Upper lobe of left lung (tissue), 6 donors: ENCODE data around the gene MKNK1. TPM values are rescaled to one million over a fixed set of nuclear protein-coding genes. Genes with fewer than 3 reads are reported as not detected.
A peak's percentile ranks its signal among the peaks of the same experiment; 100 is the strongest.

Source experiments
- ATAC-seq, 2 donors: fragments of 200-7000 bp; cut with Tn5 transposase; one replicate each; pipeline ENCODE4 v1.9.1; 2022; ENCODE audit warnings: mild to moderate bottlenecking in 2 of 2, moderate library complexity in 2 of 2; ENCODE audit not compliant: low FRiP score in 2 of 2
- DNase-seq, 2 donors: peaks; one replicate each; pipeline ENCODE4 v3.0.0-alpha.2; 2019 to 2020
- H3K27ac ChIP-seq, 4 donors: fragments of 200-600 bp; sonication (generic); one replicate each; pipeline ENCODE4 v1.5.1; 2016 to 2019
- H3K27me3 ChIP-seq, 4 donors: fragments of 200-600 bp; sonication (generic); one replicate each; pipeline ENCODE4 v1.5.1; 2017 to 2019
- H3K36me3 ChIP-seq, 4 donors: fragments of 200-600 bp; sonication (generic); one replicate each; pipeline ENCODE4 v1.5.1; 2016 to 2019
- H3K4me1 ChIP-seq, 4 donors: fragments of 200-600 bp; sonication (generic); one replicate each; pipeline ENCODE4 v1.5.1; 2018 to 2019
- H3K4me3 ChIP-seq, 4 donors: fragments of 200-600 bp; sonication (generic); one replicate each; pipeline ENCODE4 v1.5.1; 2017 to 2019; ENCODE audit warnings: mild to moderate bottlenecking in 2 of 4, moderate library complexity in 1 of 4
- H3K9me3 ChIP-seq, 4 donors: fragments of 200-600 bp; sonication (generic); one replicate each; pipeline ENCODE4 v1.5.1; 2018 to 2019
- EP300 ChIP-seq, 4 donors: sonication (generic); formaldehyde crosslinking; IDR thresholded peaks; one replicate each; pipeline ENCODE4 v1.5.1; 2017; ENCODE audit warnings: antibody characterized with exemption in 4 of 4, control low read depth in 2 of 4
- POLR2A ChIP-seq, 4 donors: fragments of 450-650 bp; IDR thresholded peaks; one replicate each; pipeline ENCODE4 v1.5.1; 2016 to 2017; ENCODE audit warnings: antibody characterized with exemption in 4 of 4, mild to moderate bottlenecking in 2 of 4
- POLR2AphosphoS5 ChIP-seq, 2 donors: sonication (generic); formaldehyde crosslinking; IDR thresholded peaks; one replicate each; pipeline ENCODE4 v1.5.1; 2017; ENCODE audit warnings: antibody characterized with exemption in 2 of 2
- WGBS, 2 donors: methylation state at CpG; one replicate each; pipeline ENCODE4 v1.1.5; 2017 to 2018; 5-methylcytosine and 5-hydroxymethylcytosine counted together
- total RNA-seq, 6 donors: library from RNA; depleted of rRNA in 4 of 6; stranded (reverse); fragments of >200 nt in 4 of 6; gene quantifications; one replicate each; pipeline versions ENCODE4 v1.1.0 to v1.2.1, GENCODE V29; 2016 to 2021
- TF ChIP-seq, protein P1 (sequence below), 6 experiments: fragments of 450-650 bp in 4 of 6; fragments of 200-600 bp in 2 of 6; sonication (generic) in 2 of 6; IDR thresholded peaks; one replicate each; pipeline ENCODE4 v1.5.1; 2016 to 2019; ENCODE audit warnings: antibody characterized with exemption in 6 of 6
- donor health status: DM: no; HTN: no; CAD: no; lungs with moderate emphysema.
- donor health status: DM: no; HTN: yes; CAD: no; lungs with severe emphysema.

Gene MKNK1
- total RNA-seq, 6 donors from 2014 or later: 45.7 to 174 (median 62.2) TPM

DNA sequence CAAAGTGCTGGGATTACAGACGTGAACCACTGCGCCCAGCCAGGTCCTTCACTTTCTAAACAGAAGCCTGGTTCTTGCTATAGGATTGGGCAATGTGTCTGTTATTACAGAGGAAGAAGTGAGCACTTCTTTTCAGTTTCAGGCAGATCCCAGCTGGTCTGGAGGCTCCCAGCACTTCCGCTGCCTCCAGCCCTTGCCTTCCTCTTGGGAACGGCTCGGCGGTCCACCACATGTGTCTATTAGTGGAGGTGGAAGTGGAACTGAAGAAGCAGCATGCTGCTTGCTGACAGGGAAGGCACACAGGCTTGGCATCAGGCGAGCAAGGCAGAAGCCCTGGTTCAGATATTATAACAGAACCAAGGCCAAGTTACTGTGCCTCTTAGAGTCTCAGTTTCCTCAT is 17.0 kb downstream of the MKNK1 start:
- ATAC-seq (peak in 1 of 2 donors; percentile 87), DNase-seq (peak in 1 of 2 donors; percentile 66)
- WGBS, 2 donors: 68 to 86% methylated on average over 6 to 7 of the region's 7 CpGs
- peaks cover 0 to 15% (median 6%) of the 10 kb centered on the region in 4 donors for H3K4me1 ChIP-seq
- H3K36me3 ChIP-seq: peaks cover 3 to 79% (median 58%) of the 10 kb centered on the region in 4 donors
- H3K9me3 ChIP-seq: no peaks in the 10 kb centered on the region
- no peak overlapping the region for H3K4me3 ChIP-seq
- H3K27ac ChIP-seq: peak overlapping the region in 2 of 4 donors; percentile 22 to 44
- TF ChIP-seq POLR2A (IDR thresholded peaks at IDR 0.05): no peak
- TF ChIP-seq POLR2AphosphoS5 (IDR thresholded peaks at IDR 0.05): peak in 1 of 2 donors; percentile 11
- no peaks in the 10 kb centered on the region for H3K27me3 ChIP-seq

DNA sequence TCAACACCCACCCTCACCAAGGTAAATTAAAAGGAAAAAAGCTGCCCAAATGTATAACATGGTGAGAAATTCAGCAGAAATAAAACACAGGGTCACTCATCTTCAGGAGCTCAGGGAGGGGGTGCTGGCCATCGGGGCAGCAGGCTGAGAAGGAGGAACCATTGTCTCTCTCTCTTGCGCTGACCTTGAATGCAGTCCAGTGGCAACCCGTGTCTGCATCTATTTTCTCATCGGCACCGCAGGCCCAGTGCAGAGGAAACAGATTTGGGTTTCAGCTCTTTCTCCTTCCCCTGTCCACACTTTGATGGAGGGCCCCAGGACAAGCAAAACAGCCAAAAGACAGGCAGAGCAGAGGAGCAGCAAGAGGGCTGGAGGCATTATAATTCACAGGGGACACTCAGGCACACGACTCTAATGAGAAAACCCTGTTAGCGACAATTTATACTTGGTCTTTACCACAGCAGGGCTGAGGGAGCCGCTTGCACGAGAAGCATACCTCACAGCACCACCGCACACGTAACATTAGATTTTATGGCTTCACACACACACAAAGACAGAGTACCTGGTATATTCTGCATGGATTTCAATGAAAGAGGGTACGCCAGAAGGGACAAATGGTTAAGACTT is 18.6 kb downstream of the MKNK1 start:
- DNase-seq (no peak), ATAC-seq (no peak)
- H3K4me1 ChIP-seq: peaks cover 0 to 16% (median 8%) of the 10 kb centered on the region in 4 donors
- H3K9me3 ChIP-seq: no peaks in the 10 kb centered on the region
- H3K27me3 ChIP-seq: no peaks in the 10 kb centered on the region
- peaks cover 3 to 72% (median 46%) of the 10 kb centered on the region in 4 donors for H3K36me3 ChIP-seq
- H3K27ac ChIP-seq: no peak overlapping the region
- TF ChIP-seq, protein P1, sequence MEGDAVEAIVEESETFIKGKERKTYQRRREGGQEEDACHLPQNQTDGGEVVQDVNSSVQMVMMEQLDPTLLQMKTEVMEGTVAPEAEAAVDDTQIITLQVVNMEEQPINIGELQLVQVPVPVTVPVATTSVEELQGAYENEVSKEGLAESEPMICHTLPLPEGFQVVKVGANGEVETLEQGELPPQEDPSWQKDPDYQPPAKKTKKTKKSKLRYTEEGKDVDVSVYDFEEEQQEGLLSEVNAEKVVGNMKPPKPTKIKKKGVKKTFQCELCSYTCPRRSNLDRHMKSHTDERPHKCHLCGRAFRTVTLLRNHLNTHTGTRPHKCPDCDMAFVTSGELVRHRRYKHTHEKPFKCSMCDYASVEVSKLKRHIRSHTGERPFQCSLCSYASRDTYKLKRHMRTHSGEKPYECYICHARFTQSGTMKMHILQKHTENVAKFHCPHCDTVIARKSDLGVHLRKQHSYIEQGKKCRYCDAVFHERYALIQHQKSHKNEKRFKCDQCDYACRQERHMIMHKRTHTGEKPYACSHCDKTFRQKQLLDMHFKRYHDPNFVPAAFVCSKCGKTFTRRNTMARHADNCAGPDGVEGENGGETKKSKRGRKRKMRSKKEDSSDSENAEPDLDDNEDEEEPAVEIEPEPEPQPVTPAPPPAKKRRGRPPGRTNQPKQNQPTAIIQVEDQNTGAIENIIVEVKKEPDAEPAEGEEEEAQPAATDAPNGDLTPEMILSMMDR (IDR thresholded peaks at IDR 0.05): no peak
- no peak for TF ChIP-seq POLR2A (IDR thresholded peaks at IDR 0.05)
- no peak for TF ChIP-seq EP300 (IDR thresholded peaks at IDR 0.05)
- TF ChIP-seq POLR2AphosphoS5 (IDR thresholded peaks at IDR 0.05): no peak
- H3K4me3 ChIP-seq: no peak overlapping the region
- 80 to 82% methylated on average over 12 of the region's 12 CpGs for WGBS, 2 donors

DNA sequence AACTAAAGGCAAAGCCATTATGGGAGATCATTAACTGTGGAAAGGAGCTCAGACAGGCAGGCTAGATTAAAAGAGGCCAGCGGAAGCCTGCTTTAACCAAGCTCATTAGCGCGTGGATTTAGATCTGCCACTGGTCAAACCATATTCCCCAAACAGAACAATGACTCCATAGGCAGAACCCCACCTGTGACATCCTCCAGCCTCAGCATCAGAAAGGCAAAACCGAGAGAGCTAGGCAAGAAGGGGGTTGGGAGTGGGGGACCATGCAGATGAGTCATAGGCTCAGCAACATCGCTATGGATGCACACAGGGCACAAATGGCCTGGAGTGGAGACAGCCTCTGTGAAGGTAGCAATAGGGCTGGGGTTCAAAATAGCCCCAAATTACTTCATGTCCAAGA is 20.6 kb downstream of the MKNK1 start:
- DNase-seq: no peak
- peaks cover 0 to 16% (median 8%) of the 10 kb centered on the region in 4 donors for H3K4me1 ChIP-seq
- no peak overlapping the region for H3K4me3 ChIP-seq
- WGBS, 2 donors: 93 to 94% methylated on average over 5 of the region's 5 CpGs
- H3K36me3 ChIP-seq: peaks cover 0 to 75% (median 34%) of the 10 kb centered on the region in 4 donors
- no peak for ATAC-seq
- H3K27me3 ChIP-seq: no peaks in the 10 kb centered on the region
- peak overlapping the region in 2 of 4 donors; percentile 0 to 80 for H3K27ac ChIP-seq
- no peaks in the 10 kb centered on the region for H3K9me3 ChIP-seq
- TF ChIP-seq POLR2A (IDR thresholded peaks at IDR 0.05) (no peak), POLR2AphosphoS5 (IDR thresholded peaks at IDR 0.05) (no peak), EP300 (IDR thresholded peaks at IDR 0.05) (no peak)
- TF ChIP-seq, protein P1 (IDR thresholded peaks at IDR 0.05): no peak

GRCh38 chr1:46582972-46583371 is 21.1 kb downstream of the MKNK1 start:
- TF ChIP-seq, protein P1 (IDR thresholded peaks at IDR 0.05): no peak
- TF ChIP-seq EP300 (IDR thresholded peaks at IDR 0.05) (no peak), POLR2AphosphoS5 (IDR thresholded peaks at IDR 0.05) (no peak), POLR2A (IDR thresholded peaks at IDR 0.05) (no peak)
- Histone ChIP-seq H3K36me3 (peaks cover 0 to 80% (median 34%) of the 10 kb centered on the region in 4 donors), H3K27me3 (no peaks in the 10 kb centered on the region), H3K9me3 (no peaks in the 10 kb centered on the region), H3K27ac (peak overlapping the region in 2 of 4 donors; percentile 78 to 80), H3K4me1 (peaks cover 0 to 16% (median 8%) of the 10 kb centered on the region in 4 donors), H3K4me3 (no peak overlapping the region)
- WGBS, 2 donors: 71 to 78% methylated on average over 7 of the region's 7 CpGs
- DNase-seq (peak in 1 of 2 donors; percentile 57), ATAC-seq (peak in 1 of 2 donors; percentile 41)

DNA sequence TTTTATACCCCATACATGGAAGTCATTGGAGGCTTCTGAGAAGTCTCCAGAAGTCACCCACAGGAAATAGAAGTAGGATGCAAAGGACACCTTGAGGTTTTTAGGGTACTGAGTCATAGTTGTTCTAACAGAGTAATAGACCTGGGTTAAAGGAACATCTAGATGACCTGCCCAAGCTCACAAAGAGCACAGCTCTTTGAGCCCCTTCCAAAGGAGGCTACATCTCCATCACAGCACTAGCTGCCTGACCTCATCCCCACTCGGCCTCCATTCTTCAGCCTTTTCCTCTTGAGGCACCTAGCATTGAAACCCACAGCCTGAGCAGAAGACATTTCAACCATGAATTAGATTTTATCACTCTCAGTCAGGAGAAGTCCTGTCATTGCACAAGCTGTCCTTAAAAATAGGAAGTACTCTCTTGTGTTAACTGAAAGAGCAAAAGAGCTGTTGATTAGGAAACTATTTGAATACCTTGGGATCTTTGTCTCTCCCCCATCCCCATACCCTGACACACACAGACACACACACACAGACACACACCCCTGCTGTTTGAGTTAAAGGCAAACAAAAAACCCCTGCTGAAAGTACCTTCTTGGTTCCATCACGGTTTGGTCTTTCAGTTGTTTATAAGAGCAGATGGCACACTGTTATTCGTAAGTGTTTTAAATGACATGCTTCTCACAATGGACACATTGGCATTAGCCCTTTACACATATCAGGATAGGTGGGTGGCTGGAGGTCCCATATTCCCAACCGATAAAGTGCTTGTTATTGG is 22.2 kb downstream of the MKNK1 start:
- no peak overlapping the region for H3K4me3 ChIP-seq
- ATAC-seq: peak; percentile 36 to 56
- DNase-seq: no peak
- peaks cover 0 to 16% (median 8%) of the 10 kb centered on the region in 4 donors for H3K4me1 ChIP-seq
- H3K36me3 ChIP-seq: peaks cover 0 to 84% (median 39%) of the 10 kb centered on the region in 4 donors
- H3K27ac ChIP-seq: peak overlapping the region; percentile 73 to 80 (median 78)
- no peaks in the 10 kb centered on the region for H3K9me3 ChIP-seq
- H3K27me3 ChIP-seq: no peaks in the 10 kb centered on the region
- WGBS, 2 donors: 67 to 75% methylated on average over 4 of the region's 4 CpGs
- TF ChIP-seq EP300 (IDR thresholded peaks at IDR 0.05) (no peak), POLR2AphosphoS5 (IDR thresholded peaks at IDR 0.05) (no peak), POLR2A (IDR thresholded peaks at IDR 0.05) (no peak)
- TF ChIP-seq, protein P1 (IDR thresholded peaks at IDR 0.05): no peak
